ENCODE measurements around the gene SERF2.
"Not testable (repeated sequence)": the region's sequence is repeated elsewhere in the genome, so short reads cannot be mapped to it uniquely, and the experiment has no call there.

- not testable (repeated sequence) for TF ChIP-seq POLR2A (IDR thresholded peaks at IDR 0.05; ENCODE audit: low read length); GATA1 (IDR thresholded peaks at IDR 0.05; ENCODE audit: low read depth, low read length)
These were observed 10.6 kb downstream of the SERF2 start for GRCh38 chr15:43802676-43803075.
